HEK293T (cell line): ENCODE results near the gene DLEC1.

Experiments used
- ARNT ChIP-seq: fragments of 450-650 bp; IDR thresholded peaks from 2 replicates; pipeline ENCODE4 v1.6.1; 2017; ENCODE audit warnings: mild to moderate bottlenecking
- BHLHE40 ChIP-seq: fragments of 450-650 bp; IDR thresholded peaks from 2 replicates; pipeline ENCODE4 v1.6.1; 2016; ENCODE audit warnings: mild to moderate bottlenecking, moderate library complexity, borderline replicate concordance
- ELF4 ChIP-seq: fragments of 450-650 bp; IDR thresholded peaks from 2 replicates; pipeline ENCODE4 v1.6.1; 2017; ENCODE audit warnings: antibody characterized with exemption
- FOXA1 ChIP-seq: fragments of 450-650 bp; IDR thresholded peaks from 2 replicates; pipeline ENCODE4 v1.6.1; 2016; ENCODE audit warnings: mild to moderate bottlenecking
- FOXK2 ChIP-seq: fragments of 450-650 bp; IDR thresholded peaks from 2 replicates; pipeline ENCODE4 v1.6.1; 2016; ENCODE audit warnings: mild to moderate bottlenecking
- FOXM1 ChIP-seq: fragments of 450-650 bp; IDR thresholded peaks from 2 replicates; pipeline ENCODE4 v1.6.1; 2017; ENCODE audit warnings: mild to moderate bottlenecking, borderline replicate concordance
- L3MBTL2 ChIP-seq: fragments of 450-650 bp; conservative IDR thresholded peaks from 2 replicates; pipeline ENCODE4 v1.6.1; 2016; ENCODE audit warnings: mild to moderate bottlenecking
- NFRKB ChIP-seq: fragments of 450-650 bp; IDR thresholded peaks from 2 replicates; pipeline ENCODE4 v1.6.1; 2016; ENCODE audit warnings: mild to moderate bottlenecking, moderate library complexity
- SP1 ChIP-seq: fragments of 450-650 bp; IDR thresholded peaks from 2 replicates; pipeline ENCODE4 v1.6.1; 2017
- SUZ12 ChIP-seq: fragments of 450-650 bp; IDR thresholded peaks from 2 replicates; pipeline ENCODE4 v1.6.1; 2016; ENCODE audit warnings: mild to moderate bottlenecking
- TARDBP ChIP-seq: fragments of 450-650 bp; IDR thresholded peaks from 2 replicates; pipeline ENCODE4 v1.6.1; 2016
- TF ChIP-seq, protein P1 (sequence below): fragments of 450-650 bp; IDR thresholded peaks from 2 replicates; pipeline ENCODE4 v1.6.1; 2016

DNA sequence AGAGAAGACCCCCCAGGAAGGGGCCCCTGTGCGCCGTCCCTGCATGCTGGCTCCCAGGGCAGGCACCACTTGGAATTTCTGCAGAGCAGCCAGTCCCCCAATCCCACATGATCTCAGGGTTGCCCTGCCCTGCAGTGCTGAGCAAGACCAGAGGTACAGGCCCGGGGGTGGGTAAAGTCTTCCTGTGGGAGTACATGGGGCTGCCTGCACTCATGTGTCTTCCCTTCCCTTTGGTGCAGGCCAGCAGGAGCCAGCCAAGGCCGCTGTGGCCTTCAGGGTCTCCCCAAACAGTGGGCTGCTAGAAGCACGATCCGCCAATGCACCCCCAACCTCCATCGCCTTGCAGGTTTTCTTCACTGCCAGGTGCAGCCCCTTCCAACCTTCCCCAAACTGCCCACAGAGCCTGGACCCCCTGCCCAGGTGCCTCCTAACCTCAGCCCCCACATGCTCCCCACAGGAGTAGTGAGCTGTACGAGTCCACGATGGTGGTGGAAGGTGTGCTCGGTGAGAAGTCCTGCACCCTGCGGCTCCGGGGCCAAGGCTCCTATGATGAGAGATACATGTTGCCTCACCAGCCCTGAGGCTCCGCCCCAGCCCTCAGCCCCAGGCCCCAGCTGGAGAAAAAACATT is 82.9 kb downstream of the DLEC1 start:
- TF ChIP-seq L3MBTL2 (no peak), FOXK2 (no peak), SP1 (no peak), TARDBP (no peak), ARNT (no peak), FOXM1 (no peak), SUZ12 (no peak), FOXA1 (no peak), NFRKB (no peak), ELF4 (no peak), BHLHE40 (no peak)
- TF ChIP-seq, protein P1, sequence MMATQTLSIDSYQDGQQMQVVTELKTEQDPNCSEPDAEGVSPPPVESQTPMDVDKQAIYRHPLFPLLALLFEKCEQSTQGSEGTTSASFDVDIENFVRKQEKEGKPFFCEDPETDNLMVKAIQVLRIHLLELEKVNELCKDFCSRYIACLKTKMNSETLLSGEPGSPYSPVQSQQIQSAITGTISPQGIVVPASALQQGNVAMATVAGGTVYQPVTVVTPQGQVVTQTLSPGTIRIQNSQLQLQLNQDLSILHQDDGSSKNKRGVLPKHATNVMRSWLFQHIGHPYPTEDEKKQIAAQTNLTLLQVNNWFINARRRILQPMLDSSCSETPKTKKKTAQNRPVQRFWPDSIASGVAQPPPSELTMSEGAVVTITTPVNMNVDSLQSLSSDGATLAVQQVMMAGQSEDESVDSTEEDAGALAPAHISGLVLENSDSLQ: no peak
